GM12872 (cell line): ENCODE data around the gene PLXDC1.

Experiments used
- CTCF ChIP-seq: IDR thresholded peaks from 3 replicates; pipeline ENCODE4 v1.5.1; 2011; ENCODE audit warnings: low read depth, mild to moderate bottlenecking, low read length, moderate library complexity; ENCODE audit not compliant: insufficient read depth

Gene PLXDC1

DNA sequence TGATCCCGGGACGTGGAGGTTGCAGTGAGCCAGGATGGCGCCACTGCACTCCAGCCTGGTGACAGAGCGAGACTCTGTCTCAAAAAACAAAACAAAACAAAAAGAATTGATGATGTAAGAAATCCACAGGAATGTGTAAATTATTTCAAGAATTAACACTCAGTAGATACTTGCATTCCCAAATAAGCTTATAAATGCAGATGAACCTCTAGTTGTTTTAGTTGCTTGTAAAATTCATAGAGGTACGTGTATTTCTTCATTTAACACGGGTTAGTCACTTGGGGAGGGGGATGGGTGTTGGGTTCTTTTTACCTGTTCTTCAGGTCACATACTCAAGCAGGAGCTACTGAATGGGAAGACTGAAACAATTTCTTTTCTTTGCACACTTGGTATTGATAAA lies 128.5 kb downstream of the PLXDC1 start:
- no peak for TF ChIP-seq CTCF

GRCh38 chr17:39018267-39019134 lies 132.9 kb downstream of the PLXDC1 start:
- TF ChIP-seq CTCF = no peak

DNA sequence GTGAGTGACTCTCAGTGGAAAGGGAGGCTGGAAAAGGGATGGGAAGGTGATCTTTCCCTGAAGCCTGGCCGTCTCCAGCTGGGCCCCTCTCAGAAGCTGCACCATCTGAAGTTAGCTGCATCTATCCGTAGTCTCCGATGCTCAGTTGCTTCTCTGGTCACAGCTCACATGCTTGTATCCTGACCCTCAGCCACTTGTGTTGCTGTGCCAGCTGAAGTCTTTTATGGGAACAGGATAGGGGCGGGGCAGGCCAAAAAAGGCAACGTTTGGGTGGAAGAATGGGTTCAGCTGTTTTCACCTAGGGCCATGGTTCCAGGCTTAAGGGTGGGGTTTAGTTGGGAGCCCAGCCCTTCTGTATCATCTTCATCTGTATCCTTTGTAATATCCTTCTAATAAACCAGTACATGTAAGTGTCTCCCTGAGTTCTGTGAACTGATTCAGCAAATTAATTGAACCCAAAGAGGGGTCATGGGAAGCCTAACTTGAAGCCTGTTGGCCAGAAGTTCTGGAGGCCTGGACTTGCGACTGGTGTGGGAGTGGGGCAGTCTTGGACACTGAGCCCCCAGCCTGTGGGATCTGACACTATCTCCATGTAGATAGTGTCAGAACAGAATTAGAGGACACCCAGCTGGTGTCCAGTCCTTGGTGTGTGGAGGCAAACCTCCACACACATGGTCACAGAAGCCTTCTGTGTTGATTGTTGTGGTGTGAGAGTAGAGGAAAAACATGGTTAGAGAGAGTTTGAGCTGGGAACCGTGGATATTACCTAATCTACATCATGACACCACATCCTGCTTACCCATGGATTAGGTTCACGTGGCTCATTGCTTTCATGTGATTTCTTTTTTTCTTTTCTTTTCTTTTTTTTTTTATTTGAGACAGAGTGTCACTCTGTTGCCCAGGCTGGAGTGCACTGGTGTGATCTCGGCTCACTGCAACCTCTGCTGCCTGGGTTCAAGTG lies 135.0 kb downstream of the PLXDC1 start:
- TF ChIP-seq CTCF = no peak

- no peak for TF ChIP-seq CTCF
These were observed 135.9 kb downstream of the PLXDC1 start for GRCh38 chr17:39015546-39015935.

GRCh38 chr17:39014795-39015545 lies 136.5 kb downstream of the PLXDC1 start:
- no peak for TF ChIP-seq CTCF

GRCh38 chr17:39014044-39014794 lies 137.2 kb downstream of the PLXDC1 start:
- no peak for TF ChIP-seq CTCF
